K562 (cell line): Measurements from ENCODE around the gene ELMO1. TPM values are rescaled to one million over a fixed set of nuclear protein-coding genes. Genes with fewer than 3 reads are reported as not detected.

ENCODE experiments used
- ATAC-seq: fragments of 200-7000 bp; cut with Tn5 transposase; 3 replicates; pipeline ENCODE4 v1.9.1; 2020; ENCODE audit warnings: moderate library complexity
- BruUV-seq: library from RNA; stranded (reverse); fragments of 400-500 nt; replicated peaks from 2 replicates; lab custom pipeline; 2021; lab: Mats Ljungman, UMichigan
- CTCF ChIA-PET: fragments of 300-600 bp; formaldehyde crosslinking; extraction: SDS; loops from one replicate; lab custom pipeline; 2021; ENCODE audit warnings: low intra/inter-chr PET ratio; lab: Yijun Ruan, JAX
- POLR2A ChIA-PET: fragments of 300-600, 350-650 bp; sonication (Branson Sonifier 250); formaldehyde crosslinking; extraction: SDS; loops from one replicate; lab custom pipeline; 2021; ENCODE audit warnings: antibody characterized with exemption, inconsistent platforms; lab: Yijun Ruan, JAX
- DNase-seq, 4 experiments: peaks; one replicate each; pipeline versions ENCODE4 v3.0.0 to v3.0.0-alpha.2; 2011 to 2018; ENCODE audit warnings: low spot score in 3 of 4, mixed read lengths in 3 of 4; ENCODE audit errors: extremely low read depth in 1 of 4
- FAIRE-seq: peaks from 2 replicates; lab custom pipeline; 2011; peaks lifted over from hg19 to GRCh38; lab: Jason Lieb, UNC
- H2AFZ ChIP-seq: 2 replicates; pipeline ENCODE4 v1.6.0; 2011; ENCODE audit warnings: low read depth, low read length, control low read depth, inconsistent platforms
- H3K27ac ChIP-seq: fragments of 200-600 bp; 3 replicates; pipeline ENCODE4 v1.8.0; 2011; ENCODE audit warnings: low read depth, mild to moderate bottlenecking, control low read depth, inconsistent platforms, low read length, moderate library complexity, mixed read lengths; ENCODE audit errors: extremely low read depth
- H3K27me3 ChIP-seq, 2 experiments: fragments of 300-600 bp in 1 of 2; 2 replicates in 1 of 2; 3 replicates in 1 of 2; pipeline versions ENCODE4 v1.6.0 to v1.8.0; 2011; ENCODE audit warnings: inconsistent platforms in 2 of 2, low read length in 2 of 2, mild to moderate bottlenecking in 1 of 2, mixed read lengths in 1 of 2, moderate library complexity in 1 of 2; ENCODE audit not compliant: control insufficient read depth in 2 of 2, insufficient read depth in 2 of 2
- H3K36me3 ChIP-seq: fragments of 300-600 bp; 3 replicates; pipeline ENCODE4 v1.8.0; 2011; ENCODE audit warnings: mild to moderate bottlenecking, low read length, inconsistent platforms; ENCODE audit not compliant: control insufficient read depth, insufficient read depth
- H3K4me1 ChIP-seq, 2 experiments: fragments of 200-600 bp in 1 of 2; replicated peaks in 1 of 2; 2 replicates in 1 of 2; 3 replicates in 1 of 2; pipeline versions ENCODE4 v1.5.1 to v1.8.0; 2011; ENCODE audit warnings: inconsistent platforms in 2 of 2, low read length in 2 of 2, mild to moderate bottlenecking in 1 of 2, mixed read lengths in 1 of 2, moderate library complexity in 1 of 2; ENCODE audit not compliant: control insufficient read depth in 2 of 2, insufficient read depth in 2 of 2
- H3K4me2 ChIP-seq: 2 replicates; pipeline ENCODE4 v1.6.1; 2011; ENCODE audit warnings: low read length, control low read depth, inconsistent platforms, mixed read lengths; ENCODE audit not compliant: insufficient read depth
- H3K4me3 ChIP-seq: fragments of 200-600 bp; sonication (generic), shearing (Covaris generic); 2 replicates; pipeline ENCODE4 v1.5.1; 2016; ENCODE audit warnings: control low read depth, inconsistent platforms
- H3K79me2 ChIP-seq: fragments of 200-600 bp; 3 replicates; pipeline ENCODE4 v1.8.0; 2011; ENCODE audit warnings: low read length, inconsistent platforms; ENCODE audit not compliant: control insufficient read depth, insufficient read depth
- H3K9ac ChIP-seq, 2 experiments: 2 replicates each; pipeline versions ENCODE4 v1.6.0 to v1.6.1; 2011; ENCODE audit warnings: low read depth in 2 of 2, low read length in 2 of 2, control low read depth in 1 of 2, inconsistent platforms in 1 of 2, mild to moderate bottlenecking in 1 of 2, mixed read lengths in 1 of 2; ENCODE audit not compliant: insufficient read depth in 1 of 2
- H3K9me1 ChIP-seq: one replicate; pipeline ENCODE4 v1.6.0; 2011; ENCODE audit warnings: inconsistent platforms, mild to moderate bottlenecking, low read length, moderate library complexity; ENCODE audit not compliant: control insufficient read depth, insufficient read depth
- H3K9me3 ChIP-seq: replicated peaks from 2 replicates; pipeline ENCODE4 v1.5.1; 2011; ENCODE audit warnings: low read depth, low read length, inconsistent platforms; ENCODE audit not compliant: control insufficient read depth, insufficient read depth
- H4K20me1 ChIP-seq: replicated peaks from 2 replicates; pipeline ENCODE4 v1.6.1; 2011; ENCODE audit warnings: low read length, inconsistent platforms, mixed read lengths; ENCODE audit not compliant: control insufficient read depth, insufficient read depth
- BRD9 ChIP-seq: fragments of 450-650 bp; IDR thresholded peaks from 2 replicates; pipeline ENCODE4 v1.6.1; 2018; ENCODE audit warnings: low read depth; ENCODE audit not compliant: partially characterized antibody
- CBX2 ChIP-seq: fragments of 200-600 bp; sonication (generic); IDR thresholded peaks from one replicate; pipeline ENCODE4 v1.6.1; 2012; ENCODE audit warnings: mild to moderate bottlenecking, low read length, inconsistent platforms; ENCODE audit not compliant: insufficient read depth, poor library complexity, severe bottlenecking
- CREB3 ChIP-seq: fragments of 450-650 bp; conservative IDR thresholded peaks from 2 replicates; pipeline ENCODE4 v1.6.1; 2016; ENCODE audit warnings: missing genetic modification characterization, low read depth, mild to moderate bottlenecking, missing compliant biosample characterization, moderate library complexity
- GTF2A2 ChIP-seq: IDR thresholded peaks from 2 replicates; pipeline ENCODE4 v1.6.1; 2016; ENCODE audit warnings: mild to moderate bottlenecking, missing genetic modification characterization, missing compliant biosample characterization
- KDM1A ChIP-seq, 2 experiments: fragments of 450-650 bp; IDR thresholded peaks; 2 replicates each; pipeline ENCODE4 v1.6.1; 2016; ENCODE audit warnings: mild to moderate bottlenecking in 2 of 2
- KDM2B ChIP-seq: fragments of 250-450 bp; sonication (Bioruptor Pico); IDR thresholded peaks from 2 replicates; pipeline ENCODE4 v1.8.0; 2021; ENCODE audit warnings: mild to moderate bottlenecking, moderate library complexity
- MCM7 ChIP-seq, 2 experiments: fragments of 450-650 bp; IDR thresholded peaks; 2 replicates each; pipeline ENCODE4 v1.6.1; 2016 to 2018
- MTA2 ChIP-seq: fragments of 450-650 bp; IDR thresholded peaks from 2 replicates; pipeline ENCODE4 v1.6.1; 2016; ENCODE audit warnings: low read depth
- POLR3A ChIP-seq: IDR thresholded peaks from 2 replicates; pipeline ENCODE4 v1.6.1; 2011; ENCODE audit warnings: borderline replicate concordance, mild to moderate bottlenecking, moderate library complexity; ENCODE audit not compliant: insufficient read length, insufficient read depth; ENCODE audit errors: extremely low read depth
- SAP30 ChIP-seq: fragments of 200-600 bp; sonication (generic); IDR thresholded peaks from 2 replicates; pipeline ENCODE4 v1.6.1; 2012; ENCODE audit warnings: borderline replicate concordance, low read depth, mild to moderate bottlenecking, moderate library complexity, low read length, control low read depth, inconsistent platforms; ENCODE audit not compliant: insufficient read depth, poor library complexity, severe bottlenecking
- TAF1 ChIP-seq: IDR thresholded peaks from 2 replicates; pipeline ENCODE4 v1.6.1; 2011; ENCODE audit warnings: mild to moderate bottlenecking, low read length, moderate library complexity; ENCODE audit not compliant: insufficient read depth, control insufficient read depth, severe bottlenecking; ENCODE audit errors: extremely low read depth
- ZNF224 ChIP-seq: sonication (generic); formaldehyde crosslinking; IDR thresholded peaks from 2 replicates; pipeline ENCODE4 v1.8.0; 2022; ENCODE audit warnings: mild to moderate bottlenecking, missing genetic modification reagents
- ZNF274 ChIP-seq: IDR thresholded peaks from 2 replicates; pipeline ENCODE4 v1.6.1; 2011; ENCODE audit warnings: low read depth, mild to moderate bottlenecking, low read length, moderate library complexity, borderline replicate concordance
- ZNF282 ChIP-seq: sonication (generic); formaldehyde crosslinking; IDR thresholded peaks from 2 replicates; pipeline ENCODE4 v1.8.1; 2023; ENCODE audit warnings: missing genetic modification reagents
- ZNF696 ChIP-seq: fragments of 250-450 bp; sonication (Bioruptor Pico); conservative IDR thresholded peaks from 2 replicates; pipeline ENCODE4 v1.4.0; 2020; ENCODE audit warnings: mild to moderate bottlenecking, moderate library complexity
- ZNF717 ChIP-seq: fragments of 250-450 bp; sonication (Bioruptor Pico); IDR thresholded peaks from 2 replicates; pipeline ENCODE4 v1.5.0; 2021
- WGBS: fragments of 100-300 bp; shearing (Covaris generic); methylation state at CpG from one replicate; pipeline ENCODE4 v1.1.6; 2016; ENCODE audit warnings: low coverage, mixed read lengths; ENCODE audit not compliant: insufficient coverage; ENCODE audit errors: missing lambda C conversion rate; 5-methylcytosine and 5-hydroxymethylcytosine counted together
- in situ Hi-C: fragments of 300-500 bp; cut with MboI; formaldehyde crosslinking; loops from 4 replicates; pipeline ENCODE4 v1.15.0; 2018; ENCODE audit warnings: inconsistent platforms, mixed read lengths
- intact Hi-C: fragments of 100-400 bp; cut with micrococcal nuclease; formaldehyde crosslinking; loops from 2 replicates; pipeline ENCODE4 v1.14.2; 2022
- polyA plus RNA-seq, 8 experiments: library from polyadenylated mRNA; depleted of rRNA in 4 of 8; stranded (reverse) in 5 of 8; unstranded in 3 of 8; fragments of >200 nt; fragmentation: Nextera tagmentation in 2 of 8; fragmentation: Illumina TruSeq in 1 of 8; extraction: Ambion mirVana in 2 of 8; extraction: Trizol in 1 of 8; gene quantifications; 2 replicates each; pipeline versions ENCODE4 v1.2.1 to v1.2.3, GENCODE V29; 2011 to 2014; ENCODE audit warnings: inconsistent platforms in 1 of 8, missing spikeins in 1 of 8
- total RNA-seq, 7 experiments: library from RNA; depleted of rRNA in 6 of 7; stranded (reverse); fragments of >200 nt in 6 of 7; fragmentation: Illumina TruSeq in 2 of 7; extraction: Trizol in 2 of 7; gene quantifications; 2 replicates each; pipeline versions ENCODE4 v1.2.1 to v1.2.3, GENCODE V29; 2011 to 2021; ENCODE audit warnings: low replicate concordance in 1 of 7

Gene ELMO1
- total and polyA plus RNA-seq, 9 of the 15 experiments (the other 6 are each of a cell fraction or from before 2014, with no cell fraction given), result 0.36 to 7.2 (median 3.6) TPM

GRCh38 chr7:36895192-36895591 is 553.5 kb downstream of the ELMO1 start:
- BruUV-seq, result no TSS peak
- no peak overlapping the region for H2AFZ ChIP-seq
- POLR2A ChIA-PET, result interaction anchor here (0.7 kb wide), 1 partner anchor 8 kb away, joined by 3 read pairs; no protein-coding TSS in a partner anchor

More at GRCh38 chr7:36895192-36895591, 553.5 kb downstream of the ELMO1 start:
- TF ChIP-seq KDM1A (IDR thresholded peaks at IDR 0.05) (no peak), CBX2 (no peak), ZNF717 (CRISPR knock-in tag) (no peak), ZNF224 (CRISPR knock-in tag) (no peak), POLR3A (no peak), SAP30 (no peak), ZNF696 (CRISPR knock-in tag) (no peak), TAF1 (no peak), MCM7 (IDR thresholded peaks at IDR 0.05) (no peak), GTF2A2 (tag) (no peak), MTA2 (no peak), ZNF282 (CRISPR knock-in tag) (no peak), CREB3 (tag) (no peak), BRD9 (no peak), KDM2B (no peak), ZNF274 (no peak)
- H4K20me1 ChIP-seq, result 0 out of 2 replicates have a peak, but pooled peaks cover 2% of the 10 kb centered on the region
- no peaks in the 10 kb centered on the region for H3K36me3 ChIP-seq
- H3K4me2 ChIP-seq, result no peak overlapping the region
- intact Hi-C loops (no loop called here), in situ Hi-C loops (no loop called here)
- H3K9me1 ChIP-seq, result no peaks in the 10 kb centered on the region
- H3K27ac ChIP-seq, result no peak overlapping the region
- no peaks in the 10 kb centered on the region for H3K79me2 ChIP-seq
- no peak overlapping the region for H3K9ac ChIP-seq
- H3K9me3 ChIP-seq, result no peaks in the 10 kb centered on the region
- no peaks in the 10 kb centered on the region; a peak in 1 of 5 replicates for H3K27me3 ChIP-seq
- H3K4me3 ChIP-seq, result no peak overlapping the region
- no peak for ATAC-seq
- no peak for DNase-seq
- no peak for FAIRE-seq
- WGBS, result 0% methylated on average over 4 of the region's 4 CpGs
- CTCF ChIA-PET, result no interaction called here
- no peaks in the 10 kb centered on the region for H3K4me1 ChIP-seq
